GM12891 (cell line): ENCODE results near the gene LRP1-AS.

Source experiments
- PAX5 ChIP-seq: IDR thresholded peaks from 2 replicates; pipeline ENCODE4 v1.6.1; 2011; ENCODE audit warnings: low read length, moderate library complexity, mild to moderate bottlenecking; ENCODE audit not compliant: insufficient read depth, severe bottlenecking
- POLR2A ChIP-seq: IDR thresholded peaks from 2 replicates; pipeline ENCODE4 v1.6.1; 2011; ENCODE audit warnings: low read depth, low read length, control low read depth
- POLR2AphosphoS5 ChIP-seq: IDR thresholded peaks from 2 replicates; pipeline ENCODE4 v1.6.1; 2011; ENCODE audit warnings: low read depth, low read length, control low read depth
- POU2F2 ChIP-seq: IDR thresholded peaks from 2 replicates; pipeline ENCODE4 v1.6.1; 2011; ENCODE audit warnings: low read depth, mild to moderate bottlenecking, control low read depth, low read length, moderate library complexity
- SPI1 ChIP-seq: IDR thresholded peaks from 2 replicates; pipeline ENCODE4 v1.6.1; 2011; ENCODE audit warnings: low read depth, low read length, control low read depth
- TAF1 ChIP-seq: IDR thresholded peaks from 2 replicates; pipeline ENCODE4 v1.6.1; 2011; ENCODE audit warnings: low read depth, low read length, control low read depth

DNA sequence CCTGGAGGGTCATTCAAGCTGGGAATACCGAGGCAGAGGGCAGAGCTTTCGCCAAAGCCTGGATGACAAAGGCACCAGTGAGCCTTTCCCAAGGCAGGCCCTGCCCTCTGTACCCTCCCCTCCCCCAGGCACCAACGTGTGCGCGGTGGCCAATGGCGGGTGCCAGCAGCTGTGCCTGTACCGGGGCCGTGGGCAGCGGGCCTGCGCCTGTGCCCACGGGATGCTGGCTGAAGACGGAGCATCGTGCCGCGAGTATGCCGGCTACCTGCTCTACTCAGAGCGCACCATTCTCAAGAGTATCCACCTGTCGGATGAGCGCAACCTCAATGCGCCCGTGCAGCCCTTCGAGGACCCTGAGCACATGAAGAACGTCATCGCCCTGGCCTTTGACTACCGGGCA lies 38.0 kb upstream of the LRP1-AS start:
- TF ChIP-seq POLR2A = no peak
- no peak for TF ChIP-seq POLR2AphosphoS5
- TF ChIP-seq TAF1 = no peak
- TF ChIP-seq SPI1 = no peak
- TF ChIP-seq POU2F2 = no peak
- TF ChIP-seq PAX5 = no peak
